Nephron progenitor cell (in vitro differentiated cells): ENCODE data around the gene CRYGS.

Experiments
- DNase-seq: peaks from one replicate; pipeline ENCODE4 v3.0.0; 2021
- H3K27ac Mint-ChIP-seq: 2 replicates; pipeline ENCODE4 v1.8.0; 2021; ENCODE audit warnings: mild to moderate bottlenecking, moderate library complexity, mixed read lengths
- H3K27me3 Mint-ChIP-seq: 2 replicates; pipeline ENCODE4 v1.8.0; 2021; ENCODE audit warnings: mild to moderate bottlenecking, low read depth, mixed read lengths; ENCODE audit not compliant: poor library complexity
- H3K36me3 Mint-ChIP-seq: 2 replicates; pipeline ENCODE4 v1.8.0; 2021; ENCODE audit warnings: low read depth, mixed read lengths
- H3K4me1 Mint-ChIP-seq: 2 replicates; pipeline ENCODE4 v1.8.0; 2021; ENCODE audit warnings: mixed read lengths
- H3K4me3 Mint-ChIP-seq: 2 replicates; pipeline ENCODE4 v1.8.0; 2021; ENCODE audit warnings: mild to moderate bottlenecking, moderate library complexity, mixed read lengths
- H3K9me3 Mint-ChIP-seq: 2 replicates; pipeline ENCODE4 v1.8.0; 2021; ENCODE audit warnings: mild to moderate bottlenecking, moderate library complexity, mixed read lengths
- TF ChIP-seq, protein P1 (sequence below): fragments of 200-600 bp; sonication (generic); IDR thresholded peaks from 2 replicates; pipeline ENCODE4 v1.5.0; 2021; ENCODE audit warnings: antibody characterized with exemption

The CRYGS gene

DNA sequence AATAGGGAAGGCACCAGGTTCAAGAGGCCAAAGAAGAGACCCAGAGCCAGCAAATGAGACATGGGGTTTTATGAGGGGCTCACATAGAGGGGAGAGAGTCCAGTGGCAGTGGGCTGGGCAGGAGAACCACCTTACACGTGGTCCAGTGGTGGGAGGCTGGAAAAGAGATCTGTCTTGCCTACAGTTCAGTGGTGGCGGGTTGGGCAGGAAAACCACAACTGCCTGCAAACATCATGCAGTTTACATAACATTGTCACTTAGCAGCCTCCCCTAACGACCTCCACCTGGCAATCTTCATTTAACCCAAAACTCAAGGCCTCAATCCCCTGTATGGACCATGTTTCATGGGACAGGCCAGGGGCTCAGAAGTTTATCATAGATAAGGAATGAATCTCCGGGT, 29.1 kb downstream of the CRYGS start:
- no peak overlapping the region for H3K4me3 Mint-ChIP-seq
- peaks cover 9% of the 10 kb centered on the region for H3K27me3 Mint-ChIP-seq
- H3K36me3 Mint-ChIP-seq: no peaks in the 10 kb centered on the region
- peaks cover 3% of the 10 kb centered on the region for H3K9me3 Mint-ChIP-seq
- no peak overlapping the region for H3K27ac Mint-ChIP-seq
- TF ChIP-seq, protein P1, sequence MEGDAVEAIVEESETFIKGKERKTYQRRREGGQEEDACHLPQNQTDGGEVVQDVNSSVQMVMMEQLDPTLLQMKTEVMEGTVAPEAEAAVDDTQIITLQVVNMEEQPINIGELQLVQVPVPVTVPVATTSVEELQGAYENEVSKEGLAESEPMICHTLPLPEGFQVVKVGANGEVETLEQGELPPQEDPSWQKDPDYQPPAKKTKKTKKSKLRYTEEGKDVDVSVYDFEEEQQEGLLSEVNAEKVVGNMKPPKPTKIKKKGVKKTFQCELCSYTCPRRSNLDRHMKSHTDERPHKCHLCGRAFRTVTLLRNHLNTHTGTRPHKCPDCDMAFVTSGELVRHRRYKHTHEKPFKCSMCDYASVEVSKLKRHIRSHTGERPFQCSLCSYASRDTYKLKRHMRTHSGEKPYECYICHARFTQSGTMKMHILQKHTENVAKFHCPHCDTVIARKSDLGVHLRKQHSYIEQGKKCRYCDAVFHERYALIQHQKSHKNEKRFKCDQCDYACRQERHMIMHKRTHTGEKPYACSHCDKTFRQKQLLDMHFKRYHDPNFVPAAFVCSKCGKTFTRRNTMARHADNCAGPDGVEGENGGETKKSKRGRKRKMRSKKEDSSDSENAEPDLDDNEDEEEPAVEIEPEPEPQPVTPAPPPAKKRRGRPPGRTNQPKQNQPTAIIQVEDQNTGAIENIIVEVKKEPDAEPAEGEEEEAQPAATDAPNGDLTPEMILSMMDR: no peak
- H3K4me1 Mint-ChIP-seq: peaks cover 33% of the 10 kb centered on the region
- DNase-seq: no peak

DNA sequence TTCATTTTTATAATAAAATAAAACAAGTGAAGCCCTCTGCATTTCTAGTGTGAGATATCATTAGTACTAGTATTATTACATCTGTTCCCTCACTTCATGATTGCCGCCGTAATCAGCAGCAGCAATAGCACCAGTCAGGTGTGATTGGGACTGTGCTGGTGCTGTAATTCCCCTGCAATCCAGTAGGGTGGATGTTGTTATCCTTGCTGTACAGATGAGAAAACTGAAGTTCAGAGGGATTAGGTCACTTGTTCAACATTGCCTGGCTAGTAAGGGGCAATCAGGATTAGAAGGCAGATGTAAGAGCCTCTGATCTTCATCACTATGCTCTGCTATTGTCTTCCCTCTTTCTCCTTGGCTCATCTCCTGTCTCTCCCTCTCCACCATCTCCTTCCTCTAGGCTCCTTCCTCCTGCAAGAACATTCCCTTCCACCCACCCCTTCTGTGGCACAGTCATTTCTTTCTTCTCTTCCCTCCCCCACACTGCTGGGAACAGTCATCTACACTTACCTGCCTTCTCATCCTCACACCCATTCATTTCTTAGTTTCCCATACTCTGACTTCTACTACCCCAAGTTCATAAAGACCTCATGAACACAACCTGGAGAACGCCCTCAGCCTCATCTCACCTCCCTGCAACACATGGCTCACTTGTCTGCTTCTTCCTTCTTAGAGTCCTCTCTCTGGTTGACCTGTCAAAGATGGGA, 29.7 kb downstream of the CRYGS start:
- Mint-ChIP-seq H3K27ac (no peak overlapping the region), H3K27me3 (peaks cover 12% of the 10 kb centered on the region), H3K4me3 (no peak overlapping the region), H3K4me1 (peaks cover 38% of the 10 kb centered on the region), H3K9me3 (peaks cover 3% of the 10 kb centered on the region), H3K36me3 (no peaks in the 10 kb centered on the region)
- DNase-seq: no peak
- TF ChIP-seq, protein P1: peak; percentile 37

DNA sequence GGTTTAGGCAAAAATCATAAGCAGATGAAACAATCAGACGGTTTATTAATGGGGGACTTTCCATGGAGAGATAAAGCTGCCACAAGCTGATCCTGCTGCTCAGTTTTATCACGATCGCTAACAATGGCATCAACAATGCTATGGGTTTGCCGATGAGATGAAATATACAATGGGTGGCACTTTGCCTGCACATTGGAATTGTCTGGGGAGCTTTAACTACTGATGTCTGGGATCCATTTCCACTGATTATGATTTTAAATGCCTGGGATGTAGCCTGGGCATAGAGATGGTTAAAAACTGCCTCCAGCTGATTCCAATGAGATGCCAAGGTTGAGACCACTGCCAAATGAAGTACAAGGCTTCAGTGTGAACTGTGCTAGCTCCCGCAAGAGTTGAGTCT, 30.8 kb downstream of the CRYGS start:
- H3K27ac Mint-ChIP-seq: peak overlapping the region; percentile 8
- DNase-seq: no peak
- H3K9me3 Mint-ChIP-seq: peaks cover 3% of the 10 kb centered on the region
- H3K36me3 Mint-ChIP-seq: no peaks in the 10 kb centered on the region
- TF ChIP-seq, protein P1: no peak
- peaks cover 42% of the 10 kb centered on the region for H3K4me1 Mint-ChIP-seq
- H3K4me3 Mint-ChIP-seq: no peak overlapping the region
- peaks cover 9% of the 10 kb centered on the region for H3K27me3 Mint-ChIP-seq

DNA sequence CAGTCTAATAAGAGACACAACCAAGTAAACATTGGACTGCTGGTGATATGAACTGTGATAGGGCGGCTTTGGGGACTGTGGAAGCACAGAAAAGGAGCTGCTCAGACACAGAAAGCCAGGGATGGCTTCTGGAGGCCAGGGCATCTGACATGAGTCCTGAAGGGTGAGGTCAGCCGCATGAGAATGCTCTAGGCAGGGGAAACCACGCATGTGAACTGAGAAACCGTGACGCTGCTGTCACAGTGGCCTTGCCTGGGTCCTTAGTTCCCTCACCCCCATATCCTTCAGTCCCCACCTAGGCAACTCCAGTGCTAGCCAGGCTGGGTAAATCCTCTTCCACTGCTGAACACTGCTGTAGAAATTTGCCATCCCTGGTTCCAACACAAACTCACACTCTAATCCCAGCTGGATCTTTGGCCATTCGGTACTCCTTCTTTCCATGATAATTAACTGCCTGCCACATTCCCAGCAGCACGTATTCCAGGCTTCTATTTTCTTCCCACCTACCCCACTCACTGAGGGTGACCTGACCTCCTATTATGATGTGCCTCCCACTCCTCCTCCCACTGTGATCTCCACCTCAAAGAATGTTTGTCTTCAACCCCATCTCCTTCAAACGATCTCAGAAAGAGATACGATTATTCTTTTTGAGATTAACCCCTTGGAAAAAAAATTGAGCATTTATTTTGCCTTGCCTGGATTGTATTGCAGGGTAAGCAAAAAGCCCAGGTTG, 31.4 kb downstream of the CRYGS start:
- TF ChIP-seq, protein P1: no peak
- Mint-ChIP-seq H3K9me3 (peaks cover 3% of the 10 kb centered on the region), H3K36me3 (no peaks in the 10 kb centered on the region), H3K4me1 (peaks cover 44% of the 10 kb centered on the region), H3K4me3 (no peak overlapping the region), H3K27me3 (peaks cover 9% of the 10 kb centered on the region), H3K27ac (no peak overlapping the region)
- no peak for DNase-seq

DNA sequence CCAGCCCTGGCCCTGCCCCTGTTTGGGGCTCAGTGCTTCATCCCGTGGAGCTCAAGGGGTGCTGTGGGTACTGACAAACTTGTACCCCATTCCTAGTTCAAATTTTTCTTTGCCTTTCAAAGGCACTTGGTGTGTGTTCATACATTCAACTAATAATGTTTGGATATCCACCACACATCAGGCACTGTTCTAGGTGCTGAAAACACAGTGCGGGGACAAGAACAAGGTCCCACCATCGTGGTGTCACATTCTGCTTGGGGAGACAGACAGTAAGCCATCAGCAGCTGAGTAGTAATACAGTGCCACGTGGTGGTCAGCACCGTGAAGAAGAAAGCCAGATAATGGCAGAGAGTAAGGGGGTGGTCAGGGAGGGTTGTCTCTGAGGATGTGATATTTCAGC, 32.5 kb downstream of the CRYGS start:
- H3K4me3 Mint-ChIP-seq: no peak overlapping the region
- TF ChIP-seq, protein P1: no peak
- peaks cover 2% of the 10 kb centered on the region for H3K9me3 Mint-ChIP-seq
- peak overlapping the region; percentile 37 for H3K27ac Mint-ChIP-seq
- peaks cover 48% of the 10 kb centered on the region for H3K4me1 Mint-ChIP-seq
- H3K36me3 Mint-ChIP-seq: no peaks in the 10 kb centered on the region
- no peak for DNase-seq
- H3K27me3 Mint-ChIP-seq: peaks cover 11% of the 10 kb centered on the region

DNA sequence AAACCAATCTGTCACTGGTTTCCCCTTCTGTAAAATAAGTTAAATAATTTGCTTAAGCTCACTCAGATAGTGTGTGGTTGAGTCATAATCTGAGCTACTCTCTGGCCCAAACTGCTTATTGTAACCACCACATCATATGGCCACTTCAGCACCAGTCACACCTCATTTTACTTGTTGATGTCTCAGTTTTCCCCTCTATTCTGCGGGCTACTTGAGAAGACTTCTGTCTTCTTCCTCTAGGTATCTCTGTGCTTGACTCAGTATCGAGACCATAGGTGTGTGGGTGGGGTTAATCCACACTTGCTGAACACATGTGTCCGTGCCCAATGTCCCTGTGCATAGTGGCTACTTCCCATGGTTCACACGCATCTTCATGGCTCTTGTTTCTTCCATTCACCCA, 32.9 kb downstream of the CRYGS start:
- H3K4me1 Mint-ChIP-seq: peaks cover 51% of the 10 kb centered on the region
- no peaks in the 10 kb centered on the region for H3K9me3 Mint-ChIP-seq
- peaks cover 12% of the 10 kb centered on the region for H3K27me3 Mint-ChIP-seq
- no peak overlapping the region for H3K27ac Mint-ChIP-seq
- no peak for DNase-seq
- H3K36me3 Mint-ChIP-seq: no peaks in the 10 kb centered on the region
- TF ChIP-seq, protein P1: no peak
- no peak overlapping the region for H3K4me3 Mint-ChIP-seq
